ENCODE results near the gene FFAR2.

FFAR2 gene

DNA sequence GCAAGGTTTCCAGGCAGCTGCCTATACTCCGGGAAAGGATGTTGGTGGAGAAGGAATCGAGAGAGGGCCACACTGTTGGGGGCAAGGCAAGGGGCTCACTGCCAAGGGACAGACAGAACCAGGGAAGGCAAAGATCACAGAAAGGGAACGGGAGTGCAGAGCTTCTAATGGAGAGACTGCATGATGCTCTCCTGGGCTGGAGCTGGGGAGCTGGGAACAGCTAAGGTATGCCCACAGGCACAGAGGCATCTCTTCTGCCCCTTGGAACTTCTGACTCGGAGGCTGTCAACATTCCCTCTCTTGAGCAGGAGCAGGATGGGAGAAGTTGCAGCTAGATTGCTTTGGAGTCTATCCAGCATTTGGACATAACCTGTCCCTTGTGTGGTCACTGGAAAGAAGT lies 22.4 kb upstream of the FFAR2 start:
- no peak for DNase-seq (ENCODE audit: low spot score)

DNA sequence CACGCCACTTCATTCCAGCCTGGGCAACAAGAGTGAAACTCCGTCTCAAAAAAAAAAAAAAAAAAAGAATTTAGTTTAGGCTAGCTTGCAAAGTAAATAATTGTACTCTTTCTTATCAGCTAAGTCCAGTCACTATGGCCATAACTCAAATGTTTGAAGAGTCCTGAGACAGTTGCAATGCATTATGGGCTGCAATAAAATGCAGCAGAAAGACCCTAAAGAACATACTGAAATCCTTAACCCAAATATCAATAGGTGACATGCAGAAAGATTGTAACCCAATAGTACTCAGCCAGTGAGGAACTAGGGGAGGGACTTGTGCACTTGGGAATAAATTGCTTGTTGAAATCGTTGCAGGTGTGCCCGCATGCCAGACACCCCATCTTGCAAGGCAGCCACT lies 20.9 kb upstream of the FFAR2 start:
- no peak for DNase-seq (ENCODE audit: low spot score)

DNA sequence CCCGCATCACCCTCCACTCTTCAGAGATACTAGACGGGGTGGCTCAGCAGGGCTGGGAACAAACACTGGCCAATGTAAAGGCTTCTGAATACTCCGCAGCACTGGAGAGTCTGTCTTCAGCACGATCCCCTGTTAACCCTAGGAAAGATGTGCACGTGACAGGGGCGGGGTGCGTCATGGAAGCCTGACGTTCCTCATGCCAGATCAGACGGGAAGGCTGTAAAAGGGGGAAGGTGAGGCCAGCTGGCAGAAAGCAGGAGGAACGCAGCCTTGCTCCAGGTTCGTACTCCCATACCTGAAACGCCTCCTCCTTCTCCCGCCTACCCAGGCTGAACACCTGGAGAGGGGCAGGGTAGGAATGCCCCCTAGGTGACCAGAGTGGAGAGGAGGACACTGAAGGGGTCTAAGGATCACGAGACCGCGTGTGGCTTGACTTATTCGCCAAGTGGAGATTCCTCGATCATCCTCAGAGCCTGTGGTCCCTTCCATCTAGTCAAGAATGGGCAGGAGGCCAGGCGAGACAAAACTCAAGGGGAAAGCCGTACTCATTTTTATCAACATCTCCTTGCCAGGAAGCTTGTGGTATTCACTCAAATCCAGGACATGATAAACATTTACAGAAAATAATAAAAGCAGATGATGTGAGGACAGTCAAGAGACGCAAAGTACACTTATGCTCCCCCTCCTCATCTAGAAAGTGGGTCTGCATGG lies 18.2 kb upstream of the FFAR2 start:
- DNase-seq (ENCODE audit: low spot score): no peak

DNA sequence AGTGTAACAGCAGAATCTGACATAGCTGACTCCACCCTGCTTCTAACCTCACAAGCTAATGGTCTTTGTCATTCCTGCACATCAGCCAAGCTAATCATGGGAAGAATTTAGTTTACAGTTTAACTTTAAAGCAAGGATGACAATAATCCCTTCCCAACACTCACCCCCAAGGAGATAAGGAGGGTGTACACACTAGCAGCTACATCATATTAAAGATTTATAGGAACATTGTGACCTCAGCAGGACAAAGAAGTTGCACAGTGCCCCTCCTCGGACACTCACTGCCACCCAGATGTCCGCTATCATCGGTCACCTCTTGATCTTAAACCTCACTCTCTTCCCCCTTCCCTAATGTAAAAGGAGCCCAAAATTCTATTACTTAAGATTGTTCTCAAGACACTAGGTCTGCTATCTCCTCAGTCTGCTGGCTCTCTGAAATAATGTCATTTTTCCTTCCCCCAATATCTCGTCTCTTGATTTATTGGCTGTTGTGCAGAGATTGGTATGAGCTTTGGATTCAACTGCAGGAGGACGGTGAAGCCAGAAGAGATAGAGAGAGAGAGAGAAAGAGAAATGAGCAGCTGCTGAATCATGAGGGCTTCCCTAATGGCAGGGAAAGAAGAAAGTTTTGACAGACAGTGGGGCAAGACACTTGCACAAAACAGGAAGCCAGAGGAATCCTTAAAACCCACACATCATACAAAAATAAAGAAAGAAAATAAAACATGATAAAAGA lies 17.5 kb upstream of the FFAR2 start:
- no peak for DNase-seq (ENCODE audit: low spot score)

DNA sequence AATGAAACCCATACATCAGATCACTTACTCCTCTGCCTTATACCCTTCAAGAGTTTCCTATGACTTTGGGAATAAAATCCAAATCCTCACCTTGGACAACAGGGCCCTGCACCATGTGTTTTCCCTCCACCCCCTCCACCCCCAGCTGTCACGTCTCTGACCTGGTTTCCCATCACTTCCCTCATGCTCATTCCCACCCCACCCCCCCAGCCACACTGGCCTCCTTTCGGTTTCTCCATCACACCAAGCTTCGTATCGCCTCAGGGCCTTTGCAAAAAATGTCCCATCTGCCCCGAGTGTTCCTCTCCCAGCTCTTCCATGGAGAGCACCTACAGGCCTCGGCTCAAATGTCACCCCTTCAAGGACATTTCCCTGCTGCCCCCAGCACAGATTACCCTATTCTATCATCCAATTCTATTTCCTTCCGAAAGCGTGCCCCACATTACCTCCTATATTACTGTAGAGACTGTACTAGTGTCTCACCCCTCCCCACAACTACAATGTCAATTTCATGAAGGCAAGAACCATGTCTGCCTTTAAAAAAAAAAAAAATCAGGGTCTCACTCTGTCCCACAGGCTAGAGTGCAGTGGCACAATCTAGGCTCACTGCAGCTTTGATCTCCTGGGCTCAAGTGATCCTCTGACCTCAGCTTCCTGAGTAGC lies 16.8 kb upstream of the FFAR2 start:
- no peak for DNase-seq (ENCODE audit: low spot score)

DNA sequence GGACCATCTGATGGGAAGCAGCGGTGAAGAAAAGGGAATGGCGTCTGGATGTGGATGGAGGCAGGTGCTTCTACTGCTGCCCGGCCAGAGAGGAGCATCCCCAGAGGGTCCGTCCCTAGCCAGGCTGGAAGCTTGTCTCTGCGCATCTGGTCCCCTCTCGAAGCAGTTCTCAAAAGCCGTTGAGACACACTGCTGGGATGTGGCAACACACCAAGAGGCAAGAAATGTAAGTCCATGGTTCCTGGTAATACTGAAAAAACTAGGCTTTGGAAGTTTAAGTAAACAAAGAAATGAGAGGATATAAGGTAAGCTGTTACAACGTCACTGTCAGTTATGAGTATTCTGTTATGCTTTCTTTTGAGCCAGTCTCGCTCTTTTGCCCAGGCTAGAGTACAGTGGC lies 15.1 kb upstream of the FFAR2 start:
- no peak for DNase-seq (ENCODE audit: low spot score)

DNA sequence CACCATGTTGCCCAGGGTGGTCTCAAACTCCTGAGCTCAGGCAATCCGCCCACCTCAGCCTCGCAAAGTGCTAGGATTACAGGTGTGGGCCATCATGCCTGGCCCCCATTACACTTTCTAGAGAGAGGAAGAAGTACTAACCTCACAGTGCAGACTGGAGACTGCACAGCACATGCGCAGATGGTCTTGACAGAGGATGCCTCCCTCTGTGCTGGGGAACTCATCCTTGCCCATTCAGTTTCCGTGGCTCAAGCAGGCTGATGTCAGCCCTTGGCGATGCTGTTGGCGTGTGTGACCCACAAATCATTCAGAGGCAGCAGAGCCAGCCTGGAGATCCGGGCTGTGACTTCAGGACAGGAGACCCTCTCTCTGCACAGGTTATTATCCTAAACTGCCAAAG lies 14.6 kb upstream of the FFAR2 start:
- no peak for DNase-seq (ENCODE audit: low spot score)

DNA sequence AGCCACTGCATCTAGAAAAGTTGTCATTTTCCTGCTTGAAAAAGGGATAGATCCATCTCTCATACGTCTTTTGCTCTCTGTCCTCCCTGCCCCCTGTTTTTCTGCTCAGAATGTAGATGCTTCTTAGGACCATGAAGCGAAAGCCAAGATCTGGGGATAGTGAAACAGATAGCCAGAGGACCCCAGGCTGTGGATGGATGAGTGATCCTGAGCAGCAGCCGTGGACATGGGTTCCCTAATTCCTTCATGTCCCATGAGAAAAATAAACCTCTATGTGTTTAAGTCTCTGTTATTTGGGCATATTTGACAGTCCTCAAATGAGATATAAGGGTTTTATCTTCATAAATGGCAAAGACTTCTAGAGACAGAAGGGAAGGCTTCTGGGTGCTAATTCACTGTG lies 12.2 kb upstream of the FFAR2 start:
- no peak for DNase-seq (ENCODE audit: low spot score)

DNA sequence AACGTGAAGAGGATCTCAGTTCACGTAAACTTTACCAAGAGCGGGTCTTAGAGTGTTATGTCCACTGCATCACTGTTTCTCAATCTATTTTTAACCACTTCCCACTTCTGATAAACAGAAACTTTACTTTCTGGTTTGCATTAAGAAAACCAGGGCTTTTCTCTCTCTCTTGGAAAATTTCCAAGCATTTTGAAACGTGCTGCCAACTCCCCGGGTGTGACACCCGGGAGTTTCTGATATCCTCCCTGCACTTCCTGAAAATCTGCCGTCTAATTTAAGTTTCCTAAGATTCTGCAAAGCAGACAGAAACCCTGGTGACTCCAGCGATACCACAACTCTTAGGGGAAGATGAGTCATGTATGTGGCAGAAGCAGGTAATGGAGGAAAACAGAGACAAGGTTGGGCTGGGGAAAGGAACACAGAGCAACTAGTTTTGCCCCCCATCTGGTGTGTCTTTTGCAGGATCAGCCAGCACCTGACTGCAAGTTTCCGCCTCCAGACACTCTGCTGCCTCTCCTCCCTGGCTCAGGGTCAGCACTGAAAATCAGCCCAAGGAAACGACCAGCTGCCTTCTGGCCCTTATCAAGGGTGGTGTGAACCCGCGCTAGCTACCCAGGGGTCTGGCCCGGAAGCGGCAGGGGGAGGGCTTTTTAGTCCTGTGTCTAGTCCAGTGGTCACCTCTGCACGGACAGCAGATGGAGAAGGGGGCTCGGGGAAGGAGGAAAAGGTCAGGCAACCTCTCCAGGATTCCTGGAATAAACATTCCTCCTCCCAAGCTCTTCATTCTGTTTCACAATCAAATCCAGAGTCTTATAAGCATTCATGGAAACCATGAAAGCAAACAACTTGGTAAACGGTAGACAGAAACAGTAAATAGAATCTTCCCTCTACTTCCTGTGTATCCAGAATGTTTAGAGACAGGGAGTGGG lies 11.3 kb upstream of the FFAR2 start:
- DNase-seq (ENCODE audit: low spot score): no peak

DNA sequence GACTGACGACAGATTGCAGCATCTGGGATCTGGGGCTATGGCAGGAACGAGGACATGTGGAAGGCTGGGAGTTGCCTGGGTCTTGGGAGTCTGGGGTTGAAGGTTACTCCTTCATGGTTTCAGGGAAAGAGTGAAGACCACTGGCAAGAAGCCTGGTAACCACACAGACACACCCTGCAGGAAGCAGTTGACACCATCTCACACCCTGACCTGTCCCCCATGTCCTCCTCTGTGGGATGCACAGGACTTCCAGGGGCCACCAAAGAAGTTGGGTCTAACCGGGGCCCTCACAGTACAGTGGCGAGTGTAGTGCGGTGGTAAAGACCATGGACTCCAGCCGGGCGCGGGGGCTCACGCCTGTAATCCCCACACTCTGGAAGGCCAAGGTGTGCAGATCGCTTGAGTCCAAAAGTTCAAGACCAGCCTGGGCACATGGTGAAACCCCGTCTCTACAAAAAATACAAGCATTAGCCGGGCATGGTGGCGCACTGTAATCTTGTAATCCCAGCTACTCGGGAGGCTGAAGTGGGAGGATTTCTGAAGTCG lies 10.6 kb upstream of the FFAR2 start:
- DNase-seq (ENCODE audit: low spot score): no peak

DNA sequence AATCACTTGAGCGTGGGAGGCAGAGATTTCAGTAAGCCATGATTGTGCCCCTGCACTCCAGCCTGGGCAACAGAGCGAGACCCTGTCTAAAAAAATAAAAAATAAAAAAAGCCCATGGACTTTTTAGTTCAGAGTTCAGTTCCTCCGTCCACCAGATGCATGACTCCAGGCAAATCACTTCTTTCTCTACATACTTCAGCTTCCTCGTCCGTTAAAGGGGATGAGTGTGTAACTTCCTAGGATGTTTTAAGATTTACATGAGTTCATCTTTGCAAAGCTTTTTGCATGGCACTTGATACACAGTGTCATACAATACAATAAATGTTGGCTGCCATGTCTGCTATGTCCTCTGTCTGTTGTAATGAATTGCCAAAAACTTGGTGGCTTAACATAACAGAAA lies 10.0 kb upstream of the FFAR2 start:
- no peak for DNase-seq (ENCODE audit: low spot score)

DNA sequence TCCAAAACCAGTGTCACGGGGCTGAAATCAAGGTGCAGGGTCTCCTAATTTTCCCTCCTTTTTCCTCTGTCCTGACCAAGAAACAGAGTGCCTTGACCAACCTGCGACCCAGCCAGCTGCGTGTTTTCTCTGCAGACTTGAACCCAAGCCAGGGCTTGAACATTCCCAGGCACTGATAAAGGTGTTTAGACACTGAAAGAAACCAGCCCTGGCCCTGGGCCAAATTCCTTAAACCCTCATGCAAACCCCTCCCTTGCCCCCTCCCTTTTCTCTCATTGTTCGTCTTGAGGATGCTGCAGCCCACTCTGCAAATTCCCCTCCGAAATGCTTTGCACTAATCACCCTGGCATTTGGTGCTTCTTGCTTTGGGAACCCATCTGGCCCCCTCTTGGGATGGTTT lies 9.5 kb upstream of the FFAR2 start:
- no peak for DNase-seq (ENCODE audit: low spot score)

DNA sequence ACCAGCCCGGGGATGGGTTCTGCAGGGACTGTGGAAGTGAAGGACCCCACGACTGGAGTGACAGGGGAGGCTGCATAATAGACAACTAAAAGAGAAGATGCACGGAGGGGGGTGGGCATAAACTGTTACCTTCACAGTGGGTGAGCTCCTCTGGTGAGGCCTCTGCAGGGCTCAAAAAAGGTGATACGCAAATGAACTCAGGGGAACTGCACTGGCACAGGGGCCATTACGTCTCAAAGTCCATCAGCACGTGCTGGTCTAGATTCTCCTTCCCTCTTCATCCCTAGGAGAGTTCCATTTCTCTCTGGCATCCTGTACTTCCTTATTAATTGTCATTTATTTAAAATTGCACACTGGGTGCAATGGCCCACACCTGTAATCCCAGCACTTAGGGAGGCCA lies 8.1 kb upstream of the FFAR2 start:
- DNase-seq (ENCODE audit: low spot score): no peak

DNA sequence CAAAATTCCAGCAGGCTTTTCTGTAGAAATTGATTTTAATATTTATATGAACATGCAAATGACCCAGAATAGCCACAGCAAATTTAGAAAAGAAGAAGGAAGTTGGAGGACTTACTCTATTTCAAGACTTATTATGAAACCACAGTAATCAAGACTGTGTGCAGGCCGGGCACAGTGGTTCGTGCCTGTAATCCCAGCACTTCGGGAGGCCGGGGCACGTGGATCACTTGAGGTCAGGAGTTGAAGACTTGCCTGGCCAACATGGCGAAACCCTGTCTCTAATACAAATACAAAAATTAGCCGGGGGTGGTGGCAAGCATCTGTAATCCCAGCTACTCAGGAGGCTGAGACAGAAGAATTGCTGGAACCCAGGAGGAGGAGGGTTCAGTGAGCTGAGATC lies 6.0 kb upstream of the FFAR2 start:
- no peak for DNase-seq (ENCODE audit: low spot score)

DNA sequence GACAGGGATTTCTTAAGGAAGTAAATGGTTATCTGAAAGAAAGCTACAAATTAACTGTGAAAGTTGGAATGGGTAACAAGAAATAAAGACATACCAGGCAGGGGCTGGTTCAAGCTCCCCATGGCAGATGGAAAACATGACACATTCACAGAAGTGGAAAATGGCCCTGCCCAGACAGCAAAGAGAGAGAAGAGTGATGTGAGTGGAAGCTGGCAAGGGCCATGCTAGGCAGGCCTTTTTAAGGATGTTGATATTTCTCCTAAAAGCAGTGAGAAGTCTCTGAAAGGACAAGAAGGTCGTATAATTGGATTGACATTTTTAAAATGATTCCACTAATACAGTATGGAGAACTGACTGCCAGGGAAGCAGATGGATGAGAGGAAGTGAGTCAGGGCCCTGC lies 3.3 kb upstream of the FFAR2 start:
- DNase-seq (ENCODE audit: low spot score): no peak

DNA sequence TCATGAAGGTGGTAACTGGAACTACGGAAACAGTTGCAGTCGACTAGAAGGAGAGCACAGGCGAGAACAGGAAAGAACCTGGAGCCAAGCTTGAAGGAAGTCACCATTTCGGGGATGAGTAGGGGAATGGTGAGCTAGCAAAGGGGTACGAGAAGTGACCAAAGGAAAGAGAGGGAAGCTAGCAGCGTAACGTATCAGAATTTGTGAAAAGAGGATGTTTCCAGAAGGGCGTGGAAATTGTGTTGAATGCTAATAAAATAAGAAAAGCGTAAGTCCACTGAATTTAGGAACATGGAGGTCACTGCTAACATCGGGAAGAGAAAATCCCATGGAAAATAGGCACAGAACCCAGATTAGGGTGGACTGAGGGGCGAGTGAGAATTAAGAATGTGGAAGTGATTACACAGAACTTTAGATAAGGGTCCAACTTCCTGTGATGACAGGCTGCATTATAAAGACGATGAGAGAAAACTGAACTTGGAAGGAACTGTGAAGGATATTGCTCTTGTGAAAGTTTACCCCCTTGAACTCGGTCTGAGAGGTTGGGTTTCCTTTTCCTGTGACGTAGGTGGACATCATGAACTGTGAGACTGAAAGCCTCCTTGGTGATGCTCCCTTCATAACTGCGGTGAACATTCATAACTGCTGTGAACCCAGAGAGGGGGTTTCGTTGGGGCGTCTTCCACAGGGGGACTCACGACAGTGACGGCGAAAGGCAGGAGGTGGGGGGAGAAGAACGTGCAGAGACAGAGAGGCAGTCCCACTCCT lies 2.0 kb upstream of the FFAR2 start:
- no peak for DNase-seq (ENCODE audit: low spot score)

DNA sequence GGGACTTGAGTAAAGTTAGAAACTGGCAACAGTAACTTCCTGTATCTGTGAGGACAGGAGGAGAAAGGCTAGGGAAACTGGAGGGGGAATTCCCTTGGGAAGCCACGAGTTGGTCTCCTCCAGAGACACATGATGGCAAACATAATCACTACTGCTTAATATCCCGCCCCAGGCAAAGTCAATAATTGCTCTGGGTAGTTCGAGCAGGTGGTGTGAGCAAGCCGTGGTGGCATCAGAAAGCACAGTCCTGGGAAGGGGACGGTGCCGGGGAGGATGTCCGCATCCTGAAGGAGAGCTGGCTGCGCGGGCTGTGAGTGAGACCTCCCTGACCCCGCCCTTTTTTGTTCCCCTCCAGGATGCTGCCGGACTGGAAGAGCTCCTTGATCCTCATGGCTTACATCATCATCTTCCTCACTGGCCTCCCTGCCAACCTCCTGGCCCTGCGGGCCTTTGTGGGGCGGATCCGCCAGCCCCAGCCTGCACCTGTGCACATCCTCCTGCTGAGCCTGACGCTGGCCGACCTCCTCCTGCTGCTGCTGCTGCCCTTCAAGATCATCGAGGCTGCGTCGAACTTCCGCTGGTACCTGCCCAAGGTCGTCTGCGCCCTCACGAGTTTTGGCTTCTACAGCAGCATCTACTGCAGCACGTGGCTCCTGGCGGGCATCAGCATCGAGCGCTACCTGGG lies 1.4 kb downstream of the FFAR2 start:
- DNase-seq (ENCODE audit: low spot score): peak; percentile 51

DNA sequence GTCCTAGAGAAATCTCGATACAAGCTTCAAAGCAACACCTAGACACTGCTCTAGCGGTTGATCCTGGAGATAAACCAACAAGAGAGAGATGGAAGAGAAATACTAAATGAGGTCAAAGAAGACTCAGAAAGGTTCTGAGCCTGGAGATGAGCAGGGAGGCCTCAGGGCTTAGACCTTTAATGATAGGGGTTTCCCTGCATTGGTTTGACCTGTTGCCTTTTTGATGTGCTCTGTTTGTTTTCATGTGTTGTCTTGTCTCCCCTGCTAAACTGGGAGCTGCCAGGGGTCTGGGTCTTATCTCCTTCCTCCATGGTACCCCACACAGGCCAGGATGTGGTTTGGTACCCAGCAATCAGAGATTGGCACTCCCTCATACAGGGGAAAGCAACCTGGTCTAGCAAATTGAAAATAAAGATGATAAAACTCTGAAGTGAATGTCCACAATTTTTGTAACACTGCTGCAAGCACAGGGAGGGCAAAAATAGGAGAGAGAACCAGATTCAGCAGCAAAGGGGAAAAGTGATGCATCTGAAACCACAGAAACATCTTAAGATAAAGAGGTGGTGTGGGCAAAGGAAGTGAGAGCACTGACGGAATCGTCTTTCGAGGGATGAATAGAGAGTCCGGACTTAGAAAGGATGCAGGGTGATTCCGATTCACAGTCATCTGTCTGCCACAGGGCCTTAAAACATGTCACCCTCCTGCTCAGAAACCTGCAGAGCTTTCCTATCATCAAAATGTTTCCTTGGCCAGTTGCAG lies 3.5 kb downstream of the FFAR2 start:
- no peak for DNase-seq (ENCODE audit: low spot score)

DNA sequence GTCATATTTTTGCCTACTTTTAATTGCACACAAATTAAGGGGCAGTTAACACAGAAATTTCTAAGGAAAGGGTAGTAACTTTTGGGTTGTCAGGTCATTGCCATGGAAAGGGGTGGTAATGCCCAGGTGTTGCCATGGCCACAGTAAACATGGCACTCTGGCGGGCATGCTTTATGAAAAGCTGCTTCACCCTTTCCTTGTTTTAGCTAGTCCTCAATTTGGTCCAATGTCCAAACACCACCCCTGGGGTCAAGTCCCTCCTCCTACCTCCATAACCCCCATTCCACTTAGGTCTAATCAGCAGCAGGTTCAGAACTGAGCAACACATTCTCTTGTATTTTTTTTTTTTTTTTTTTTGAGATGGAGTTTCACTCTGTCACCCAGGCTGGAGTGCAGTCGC lies 6.6 kb downstream of the FFAR2 start:
- no peak for DNase-seq (ENCODE audit: low spot score)

DNA sequence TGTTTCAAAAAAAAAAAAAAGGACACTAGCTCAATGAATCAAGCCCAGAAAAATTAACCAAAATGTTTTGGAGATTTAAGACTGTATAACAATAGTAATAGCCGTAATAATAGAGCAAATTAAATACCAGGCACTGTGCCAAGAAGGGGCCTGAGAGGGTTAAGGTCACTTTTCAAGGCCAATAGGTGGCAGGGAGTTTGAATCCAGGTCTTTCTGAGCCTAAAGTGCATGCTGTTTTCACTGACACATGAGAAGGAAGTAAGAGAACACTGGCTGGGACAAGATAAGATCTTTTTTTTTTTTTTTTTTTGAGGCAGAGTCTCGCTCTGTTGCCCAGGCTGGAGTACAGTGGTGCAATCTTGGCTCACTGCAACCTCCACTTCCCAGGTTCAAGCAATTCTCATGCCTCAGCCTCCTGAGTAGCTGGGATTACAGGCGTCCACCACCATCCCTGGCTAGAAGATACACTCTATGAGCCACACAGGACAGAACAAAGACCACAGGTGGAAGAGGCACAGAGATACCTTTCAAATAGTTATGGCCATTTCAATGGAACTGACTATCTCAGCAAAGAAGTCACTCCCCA lies 7.7 kb downstream of the FFAR2 start:
- no peak for DNase-seq (ENCODE audit: low spot score)
